ENCODE data around the gene IGDCC3.

Gene IGDCC3

DNA sequence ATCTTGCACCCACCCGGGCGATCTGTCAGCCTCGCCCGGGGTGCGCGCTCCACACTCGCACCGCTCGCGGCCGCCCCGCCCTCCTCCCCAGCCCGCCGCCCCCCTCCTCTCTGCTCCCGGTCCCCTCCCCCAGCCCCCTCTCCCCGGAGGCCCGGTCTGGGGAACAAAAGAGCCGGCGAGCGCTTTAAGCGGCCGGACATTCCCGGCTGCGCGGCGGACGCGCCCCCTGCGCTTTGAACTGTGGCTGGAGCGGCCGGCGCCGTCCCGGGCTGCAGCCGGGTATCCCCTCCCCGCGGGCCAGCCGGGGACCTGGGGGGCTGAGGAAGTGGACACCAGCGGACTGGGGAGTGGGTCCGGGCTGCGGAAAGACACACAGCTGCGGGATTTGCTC, at the start of gene IGDCC3:
Gene IGDCC3 (minus strand): TSS at position 27 of the 391 bp plus-strand sequence. CDS start 214 bp downstream, outside the sequence.
- DNase-seq: no peak

DNA sequence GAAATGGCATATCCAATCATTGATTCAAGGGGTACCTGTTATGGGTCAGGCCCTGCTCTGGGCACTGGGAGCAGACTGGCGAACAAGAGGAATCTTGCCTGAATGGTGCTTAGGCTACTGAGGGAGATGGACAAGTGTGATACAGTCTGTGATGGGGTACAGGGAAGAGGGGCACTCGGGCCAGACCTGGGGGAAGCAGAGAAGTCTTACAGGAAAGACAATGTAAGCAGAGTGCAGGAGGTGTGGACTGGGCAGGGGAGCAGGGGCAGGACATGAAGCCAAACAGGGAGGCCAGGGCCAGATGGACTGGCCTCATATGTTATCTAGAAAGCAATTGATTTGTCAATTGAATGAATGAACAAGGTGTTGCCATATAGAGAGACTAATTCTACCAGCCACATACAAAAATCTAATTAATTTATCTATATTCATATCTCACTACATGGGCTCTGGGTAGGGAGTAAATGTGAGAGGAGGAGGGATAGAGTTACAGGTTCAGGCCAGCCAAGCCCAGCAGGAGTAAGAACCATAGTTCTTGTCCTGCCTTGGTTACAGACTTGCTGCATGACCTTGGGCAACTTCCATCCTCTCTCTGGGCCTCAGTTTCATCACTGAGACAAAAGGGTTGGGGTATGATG, 48.5 kb upstream of the IGDCC3 start:
- no peak for DNase-seq

DNA sequence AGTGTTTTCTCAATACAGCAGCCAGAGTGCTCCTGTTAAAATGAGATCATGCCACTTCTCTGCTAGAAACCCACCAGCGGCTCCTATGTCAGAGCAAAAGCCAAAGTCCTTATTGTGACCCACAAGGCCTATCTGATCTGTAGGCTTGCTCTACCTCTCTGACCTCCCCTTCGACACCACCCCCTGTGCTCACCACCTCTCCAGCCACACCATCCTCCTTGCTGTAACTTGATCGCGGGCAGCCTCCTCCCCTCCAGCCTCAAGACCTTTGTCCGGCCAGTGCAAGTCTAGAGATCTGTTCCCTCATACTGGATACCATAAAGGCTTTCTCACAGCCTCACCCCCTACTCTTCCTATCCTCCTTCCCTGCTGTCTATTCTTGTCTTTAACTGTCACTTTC, 46.9 kb upstream of the IGDCC3 start:
- DNase-seq: no peak

DNA sequence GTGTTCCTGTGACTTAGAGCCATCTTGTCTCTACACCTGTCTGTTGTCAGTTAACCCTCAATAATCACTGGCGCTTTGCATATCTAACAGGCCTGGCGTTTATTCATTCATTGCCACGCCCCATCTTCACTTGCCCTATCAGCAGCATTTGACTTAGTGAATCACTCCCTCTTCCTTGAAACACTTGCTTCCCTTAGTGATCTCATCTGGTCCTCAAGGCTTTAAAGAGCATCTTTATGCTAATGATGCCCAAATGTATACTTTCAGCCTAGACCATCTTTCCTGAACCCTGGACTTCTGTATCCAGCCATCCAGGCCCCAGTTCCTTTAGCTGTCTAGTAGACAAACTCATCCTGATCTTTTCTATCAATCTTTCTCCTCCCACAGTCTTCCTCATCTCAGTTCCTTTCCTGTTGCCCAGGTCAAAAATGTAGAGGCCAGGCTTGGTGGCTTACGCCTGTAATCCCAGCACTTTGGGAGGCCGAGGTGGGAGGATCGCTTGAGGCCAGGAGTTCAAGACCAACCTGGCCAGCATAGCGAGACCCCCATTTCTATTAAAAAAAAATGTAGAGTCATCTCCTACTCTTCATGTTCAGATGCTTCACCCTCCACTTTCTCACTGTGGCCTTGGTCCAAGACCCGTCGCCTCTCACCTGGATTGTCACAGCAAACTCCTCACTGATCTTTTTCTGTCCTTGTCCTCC, 46.3 kb upstream of the IGDCC3 start:
- DNase-seq: no peak

DNA sequence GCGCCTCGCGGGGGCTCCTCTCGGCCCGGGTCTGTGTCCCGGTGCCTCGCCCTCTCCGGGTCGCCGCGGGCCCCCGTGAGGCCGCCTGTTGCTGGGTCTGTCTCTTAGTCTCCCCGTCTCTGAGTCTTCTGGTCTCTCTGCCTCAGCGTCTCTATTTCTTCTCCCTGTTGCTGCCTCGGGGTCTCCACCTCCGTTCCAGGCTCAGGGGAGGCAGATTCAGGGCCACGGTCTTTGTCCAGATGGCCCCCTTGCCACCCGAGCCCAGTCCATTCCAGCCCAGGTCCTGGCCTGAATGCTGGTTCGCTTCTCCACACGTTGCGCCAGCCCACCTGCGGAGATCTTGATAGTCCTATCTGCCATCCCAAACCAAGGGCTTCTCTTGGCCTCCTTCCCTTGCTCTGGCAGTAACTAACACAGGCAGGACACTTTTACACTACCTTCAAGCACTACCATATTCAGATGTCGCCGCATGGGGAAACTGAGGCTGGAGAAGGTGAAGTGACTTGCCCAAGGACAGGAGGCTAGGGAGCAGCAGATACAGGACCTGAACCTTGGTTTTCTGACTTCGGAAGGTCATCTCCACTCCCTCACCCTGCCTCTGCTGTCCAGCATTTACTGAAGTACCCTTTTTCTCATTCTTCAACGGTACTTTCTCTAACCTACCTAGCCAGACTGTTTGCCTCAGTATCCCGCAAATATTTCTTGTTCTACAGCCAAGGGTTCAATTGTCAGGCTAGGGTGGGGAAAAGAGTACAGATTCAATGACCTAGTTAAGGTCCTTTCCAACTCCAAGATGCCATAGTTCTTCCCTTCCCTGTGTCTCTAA, 45.6 kb upstream of the IGDCC3 start:
- no peak for DNase-seq

DNA sequence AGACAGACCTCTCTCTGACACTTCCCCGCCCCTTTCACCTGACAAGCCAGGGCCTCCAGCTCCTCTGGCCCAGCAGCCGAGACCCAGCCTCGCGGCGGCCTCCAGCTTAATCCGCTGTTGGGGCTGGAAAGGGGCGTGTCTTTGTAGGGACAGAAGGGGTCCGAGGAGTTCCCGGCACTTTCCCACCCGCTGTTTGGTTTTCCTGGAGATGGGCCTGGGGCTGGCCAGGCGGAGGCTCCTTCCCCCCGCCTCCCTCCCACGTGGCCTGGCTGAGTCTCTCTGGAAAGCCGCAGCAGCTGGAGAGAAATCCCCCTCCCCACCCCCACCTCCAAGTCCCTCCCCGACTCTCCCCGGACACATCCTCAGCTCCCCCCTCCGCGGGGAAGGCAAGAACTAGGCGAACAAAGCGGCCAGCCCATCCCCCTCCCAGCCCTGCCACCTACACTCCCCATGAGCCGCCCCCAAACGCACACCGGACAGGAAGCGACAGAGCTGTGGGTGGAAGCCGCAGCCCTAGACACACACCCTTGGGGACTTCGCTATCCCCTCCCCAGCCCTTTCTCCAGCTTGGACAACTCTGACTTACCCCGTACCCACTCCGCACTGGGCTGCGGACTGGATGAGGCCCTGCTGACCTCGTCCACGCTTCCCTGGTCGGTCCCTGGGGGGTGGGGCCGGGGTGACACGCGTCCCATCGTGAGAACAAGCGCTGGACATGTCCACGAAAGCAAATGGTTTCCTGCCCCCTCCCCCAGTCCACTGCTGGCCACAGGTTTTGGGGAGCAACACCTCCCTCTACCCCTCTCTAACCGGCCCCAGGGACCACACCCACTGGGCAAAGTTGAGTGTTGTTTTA, 43.8 kb upstream of the IGDCC3 start:
- no peak for DNase-seq

DNA sequence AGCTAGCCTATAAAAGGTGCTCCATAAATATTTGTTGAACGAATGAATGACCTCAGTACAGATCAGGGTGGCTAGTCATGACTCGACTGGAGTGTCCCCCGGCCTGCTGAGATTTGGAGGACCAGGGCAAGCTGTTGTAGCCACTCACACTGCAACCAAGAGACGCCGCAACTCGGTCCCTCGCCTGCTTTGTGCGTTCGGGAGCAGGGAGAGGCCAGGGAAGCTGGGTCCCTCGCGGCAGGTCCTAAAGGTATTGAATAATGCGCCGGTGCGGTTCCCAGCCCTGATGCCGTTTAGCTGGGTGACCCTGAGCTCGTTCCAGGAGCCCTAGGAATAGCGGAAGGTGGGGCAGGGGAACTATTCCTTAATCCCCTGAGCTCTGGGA, 43.2 kb upstream of the IGDCC3 start:
- DNase-seq: no peak

DNA sequence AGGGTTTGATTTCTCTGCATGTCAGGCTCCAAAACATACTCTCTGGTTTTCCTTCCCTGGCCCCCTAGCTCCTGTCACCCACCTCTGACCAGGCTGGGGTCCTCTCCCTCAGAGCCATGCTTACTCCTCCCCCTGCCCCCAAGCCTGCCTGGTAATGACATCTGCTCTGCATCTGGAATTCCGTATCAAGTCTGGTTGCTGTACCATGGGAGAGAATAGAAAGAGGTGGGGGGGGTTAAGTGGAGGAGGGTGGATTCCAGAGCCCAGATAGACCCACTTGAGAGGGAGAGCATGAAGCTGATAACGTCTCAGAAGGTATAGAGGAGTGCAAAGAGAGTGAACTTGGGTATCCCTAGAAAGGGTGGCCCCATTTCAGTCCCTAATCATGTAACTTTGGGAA, 40.8 kb upstream of the IGDCC3 start:
- DNase-seq: no peak

DNA sequence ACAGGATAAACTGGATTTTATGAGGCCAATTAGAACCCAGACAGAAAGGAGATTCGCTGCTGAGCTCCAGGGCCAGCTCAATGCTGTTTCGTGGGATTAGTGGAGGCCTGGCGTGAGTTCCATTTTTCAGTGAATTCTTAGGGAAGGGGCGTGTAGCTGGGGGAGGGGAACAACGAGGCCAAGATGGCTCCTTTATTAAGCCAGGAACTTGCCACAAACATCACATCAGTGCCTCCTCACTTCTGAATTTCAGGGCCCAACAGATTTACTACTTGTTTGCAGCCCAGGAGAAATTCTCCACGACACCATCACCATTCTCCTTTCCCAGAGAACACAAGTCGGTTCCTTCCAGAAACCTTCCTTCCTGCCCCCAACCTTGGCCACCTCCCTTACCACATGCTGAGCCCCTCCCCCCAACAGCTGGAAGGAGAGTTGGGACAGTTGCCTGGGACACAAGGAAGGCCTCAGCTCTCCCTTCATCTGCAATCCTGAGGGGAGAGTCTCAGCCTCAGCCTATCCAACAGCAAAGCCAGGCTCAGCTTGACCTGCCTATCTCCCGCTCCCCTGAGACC, 39.1 kb upstream of the IGDCC3 start:
- no peak for DNase-seq

DNA sequence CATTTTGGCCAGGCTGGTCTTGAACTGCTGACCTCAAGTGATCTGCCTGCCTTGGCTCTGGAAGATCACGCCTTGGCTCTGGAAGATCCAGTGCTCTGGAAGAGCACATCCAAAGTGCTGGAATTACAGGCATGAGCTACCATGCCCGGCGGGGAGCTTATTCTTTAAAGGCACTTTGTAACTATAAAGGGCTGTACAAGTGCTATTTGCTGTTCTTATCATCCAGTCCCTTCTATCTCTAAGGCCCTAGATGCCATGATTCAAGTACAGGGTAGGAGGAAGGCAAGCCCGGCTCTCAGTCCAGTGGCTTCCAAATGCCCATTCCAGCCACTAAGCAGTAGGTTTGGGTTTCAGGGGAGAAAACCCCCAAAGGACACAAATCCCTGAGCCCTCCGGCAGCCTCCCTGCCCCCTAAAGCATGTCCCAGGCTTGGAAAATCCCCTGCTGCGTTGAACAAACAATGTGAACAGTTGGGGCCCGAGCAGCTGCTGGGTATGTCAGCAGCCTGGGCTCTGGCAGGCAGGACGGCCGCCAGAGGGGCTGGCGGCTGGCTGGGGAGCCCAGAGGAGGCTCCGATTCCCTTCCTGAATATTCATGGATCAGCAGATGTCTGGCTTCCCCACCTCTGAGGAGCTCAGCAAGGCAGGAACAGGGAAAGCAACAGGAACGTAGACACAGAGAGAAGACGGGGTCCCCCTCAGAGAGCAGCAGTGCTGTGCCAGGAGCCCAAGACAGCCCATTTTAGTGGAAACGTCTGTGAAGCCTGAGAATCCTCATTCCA, 37.2 kb upstream of the IGDCC3 start:
- peak; percentile 36 for DNase-seq

DNA sequence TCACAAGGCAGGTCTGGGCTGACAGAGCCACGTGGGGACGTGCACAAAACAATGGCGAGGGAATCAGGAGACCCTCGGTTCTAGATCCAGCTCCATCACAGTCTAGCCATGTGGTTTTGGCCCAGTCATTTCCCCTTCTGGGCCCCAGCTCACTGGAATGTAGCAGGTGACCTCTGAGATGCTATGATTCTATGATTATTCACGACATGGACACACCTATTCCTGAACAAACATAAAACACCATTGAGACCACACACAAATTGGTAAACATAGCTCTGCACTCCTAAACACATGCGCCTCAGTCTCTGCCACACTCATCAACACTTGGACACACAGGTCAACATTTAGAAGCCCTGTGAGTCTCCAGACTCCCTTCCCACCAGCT, 36.0 kb upstream of the IGDCC3 start:
- DNase-seq: no peak

DNA sequence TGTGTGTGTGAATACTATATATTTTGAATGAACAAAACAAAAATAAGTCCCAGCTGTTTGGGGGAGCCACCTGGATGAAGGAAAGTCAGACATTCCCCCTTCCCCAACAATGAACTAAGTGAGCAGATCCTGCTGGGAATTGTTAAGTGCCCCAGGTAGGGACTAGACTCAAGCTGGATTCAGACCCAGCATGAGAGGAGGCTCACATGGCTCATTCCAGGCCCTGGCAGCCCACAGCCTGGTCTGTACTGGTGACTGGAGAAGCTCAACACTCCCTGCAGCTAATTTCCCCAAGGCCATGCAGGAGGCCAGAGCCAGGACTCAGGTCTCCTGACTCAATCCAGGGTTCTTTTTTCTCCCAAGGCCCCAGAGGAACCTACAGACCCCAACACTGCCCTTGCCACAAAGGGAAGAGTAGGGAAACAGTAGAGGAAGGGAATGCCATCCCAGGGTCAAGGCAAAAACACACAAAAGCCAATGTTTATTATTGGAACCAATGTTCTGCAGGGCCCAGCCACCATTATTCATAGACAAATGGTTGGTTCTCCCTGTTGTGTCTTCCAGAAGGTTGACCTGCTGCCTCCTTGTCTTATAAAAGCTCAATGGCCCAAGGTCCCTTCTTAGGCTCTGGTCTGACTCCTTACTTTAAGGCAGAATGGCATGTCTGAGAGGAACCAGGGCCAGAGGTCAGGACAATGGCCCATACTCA, 35.4 kb upstream of the IGDCC3 start:
- DNase-seq: no peak

DNA sequence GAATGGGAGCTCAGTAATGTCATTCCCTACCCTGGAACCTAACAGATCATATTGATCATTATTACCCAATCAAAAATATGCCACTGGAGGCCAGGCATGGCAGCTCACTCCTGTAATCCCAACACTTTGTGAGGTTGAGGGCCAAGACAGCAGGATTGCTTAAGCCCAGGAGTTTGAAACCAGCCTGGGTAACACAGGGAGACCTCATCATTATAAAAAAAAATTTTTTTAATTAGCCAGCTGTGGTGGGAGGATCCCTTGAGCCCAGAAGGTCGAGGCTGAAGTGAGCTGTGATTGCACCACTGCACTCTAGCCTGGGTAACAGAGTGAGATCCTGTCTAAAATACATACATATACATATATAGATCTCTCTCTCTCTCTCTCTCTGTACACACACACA, 34.8 kb upstream of the IGDCC3 start:
- DNase-seq: no peak

DNA sequence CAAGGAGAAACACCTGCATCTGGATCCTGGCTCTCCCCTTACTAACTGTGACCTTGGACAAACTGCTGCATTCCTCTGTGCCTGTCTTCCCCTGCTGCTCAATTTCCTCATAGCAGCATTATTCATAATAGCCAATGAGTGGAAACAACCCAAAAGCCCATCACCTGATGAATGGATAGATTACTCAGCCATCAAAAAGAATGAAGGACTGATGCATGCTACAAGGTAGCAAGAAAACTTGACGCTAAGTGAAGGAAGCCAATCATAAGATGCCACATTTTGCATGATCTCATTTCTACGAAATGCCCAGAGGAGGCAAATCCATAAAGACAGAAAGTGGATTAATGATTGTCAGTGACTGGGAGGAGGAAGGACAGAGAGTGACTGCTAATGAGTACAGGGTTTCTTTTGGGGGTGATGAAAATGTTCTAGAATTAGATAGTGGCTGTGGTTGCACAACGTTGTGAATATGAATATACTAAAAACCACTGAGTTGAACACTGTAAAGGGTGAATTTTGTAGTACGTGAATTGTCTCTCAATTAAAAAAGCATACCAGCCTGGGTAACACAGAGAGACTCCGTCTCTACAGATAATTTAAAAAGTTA, 33.8 kb upstream of the IGDCC3 start:
- DNase-seq: no peak

DNA sequence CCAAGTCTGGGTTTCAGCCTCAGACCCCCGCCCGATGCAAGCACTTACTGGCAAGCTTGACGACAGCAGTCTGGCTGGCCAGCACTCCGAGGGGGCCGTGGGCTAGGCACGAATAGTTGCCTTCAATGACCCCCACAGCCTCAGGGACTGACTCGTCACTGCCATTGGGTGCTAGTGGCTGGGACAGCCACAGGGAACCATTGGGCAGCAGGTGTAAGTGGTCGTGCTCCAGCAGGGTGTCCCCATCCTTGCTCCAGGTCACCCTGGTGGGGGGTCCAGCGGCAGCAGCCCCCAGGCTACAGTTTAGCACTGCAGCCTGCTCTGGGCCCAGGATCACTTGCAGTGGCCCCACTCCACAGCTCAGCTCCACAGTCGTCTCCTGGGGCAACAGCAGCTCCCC, 33.2 kb upstream of the IGDCC3 start:
- DNase-seq: no peak

DNA sequence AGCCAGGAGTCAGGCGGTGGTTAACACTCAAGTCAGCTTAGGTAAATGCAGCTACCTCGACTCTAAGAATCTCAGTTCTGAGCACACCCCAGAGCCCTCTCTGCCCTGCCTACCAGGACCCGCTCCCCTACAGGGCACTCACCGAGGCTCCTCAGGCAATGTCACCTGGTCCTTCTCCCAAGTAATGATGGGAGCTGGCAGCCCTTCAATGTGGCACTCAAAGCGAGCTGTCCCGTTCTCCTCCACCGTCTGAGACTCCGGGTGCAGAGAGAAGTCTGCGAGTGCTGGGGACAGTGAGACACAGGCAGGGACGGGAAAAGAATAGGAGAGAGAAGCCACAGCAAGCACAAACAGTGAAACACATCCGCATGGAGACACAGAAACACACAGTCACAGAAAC, 32.2 kb upstream of the IGDCC3 start:
- DNase-seq: no peak

DNA sequence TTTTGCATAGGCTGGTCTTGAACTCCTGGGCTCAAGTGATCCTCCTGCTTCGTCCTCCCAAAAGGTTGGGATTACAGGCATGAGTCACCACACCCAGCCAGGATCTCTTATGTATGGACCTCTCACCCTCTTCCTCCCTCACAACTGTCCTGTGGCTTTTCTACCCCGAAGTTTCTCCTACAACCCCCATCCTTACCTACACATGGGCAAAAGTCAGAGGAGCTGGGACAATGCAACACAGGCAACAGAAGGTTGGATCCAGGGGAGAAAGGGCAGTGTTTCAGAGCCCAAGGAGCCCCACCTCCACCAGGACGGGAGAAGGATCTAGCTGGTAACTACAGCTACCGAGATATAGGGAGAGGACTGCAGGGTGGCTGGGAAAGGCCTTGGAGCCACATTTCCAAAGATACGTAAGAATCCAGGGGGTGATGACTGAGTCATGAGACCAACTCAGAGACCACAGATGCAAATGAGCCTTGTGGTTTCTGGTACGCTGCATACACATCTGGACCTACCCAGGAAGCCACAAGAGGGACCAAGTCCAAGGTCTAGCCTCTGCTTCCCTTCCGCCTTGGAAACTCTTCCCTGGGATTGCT, 31.3 kb upstream of the IGDCC3 start:
- DNase-seq: no peak

DNA sequence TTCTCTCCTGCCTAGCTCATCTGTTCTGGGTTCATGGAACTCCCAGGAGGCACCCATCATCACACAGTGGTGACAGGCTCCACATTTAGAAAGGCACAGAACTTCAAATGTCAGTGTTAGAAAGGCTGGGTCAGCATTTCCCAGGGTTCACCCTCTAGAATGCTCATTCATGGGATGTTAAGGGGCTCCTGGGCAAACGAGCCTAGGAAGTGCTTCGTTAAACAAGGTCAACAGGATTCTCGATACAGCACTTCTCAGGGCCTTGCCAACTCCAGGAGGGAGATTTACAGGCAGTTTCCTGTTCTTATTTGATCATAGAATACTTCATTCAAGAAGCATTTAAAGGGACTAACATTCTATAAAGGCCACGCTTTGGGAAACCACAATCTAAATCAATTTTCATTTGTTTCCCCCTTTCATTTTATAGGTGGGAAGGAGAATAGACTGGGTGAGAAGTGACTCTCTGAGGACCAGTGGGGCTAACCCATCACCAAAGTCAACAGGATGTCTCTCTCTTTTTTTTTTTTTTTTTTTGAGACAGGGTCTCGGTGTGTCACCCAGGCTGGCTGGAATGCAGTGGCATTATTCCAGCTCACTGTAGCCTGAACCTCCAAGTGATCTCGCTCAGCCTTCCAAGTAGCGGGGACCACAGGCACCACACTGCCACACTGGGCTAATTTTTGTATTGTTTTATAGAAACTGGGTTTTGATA, 30.7 kb upstream of the IGDCC3 start:
- no peak for DNase-seq

DNA sequence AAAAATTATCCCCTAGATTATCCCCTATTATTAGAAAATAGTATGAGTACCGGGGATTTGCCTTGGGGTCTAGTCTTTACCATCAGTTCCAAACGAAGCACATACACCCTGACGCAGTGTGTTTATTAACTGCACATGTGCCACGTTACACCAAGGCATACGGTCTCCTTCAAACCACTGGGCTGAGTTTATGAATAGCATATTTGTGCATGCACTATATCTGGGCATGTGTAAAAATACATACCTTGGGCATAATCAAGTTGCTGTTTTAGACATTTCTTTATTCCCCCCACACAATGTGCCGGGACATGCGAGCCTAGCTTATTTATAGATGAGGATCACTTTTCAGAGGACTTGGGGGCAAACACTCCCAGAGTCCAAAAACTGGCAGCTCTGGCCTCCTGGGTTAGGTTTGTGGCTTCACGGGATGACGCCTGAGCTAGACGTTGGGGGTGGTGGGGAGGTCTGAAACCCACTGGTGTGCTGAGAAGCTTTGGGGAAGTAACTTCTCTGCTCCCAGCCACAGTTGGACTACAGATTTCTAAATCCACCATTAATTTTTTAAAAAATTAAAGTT, 28.7 kb upstream of the IGDCC3 start:
- no peak for DNase-seq

Measured in DMS79 (cell line).